ENCODE results near the gene LRRK1. TPM values are rescaled to one million over a fixed set of nuclear protein-coding genes. Genes with fewer than 3 reads are reported as not detected.

The LRRK1 gene
- polyA plus RNA-seq, 1 of the 3 experiments (the other 2 are of a cell fraction) = 6.9 TPM

GRCh38 chr15:100929641-100930042 lies 10.5 kb downstream of the LRRK1 start:
- no peak overlapping the region for H2AFZ ChIP-seq (ENCODE audit: low read depth)
- H3K9ac ChIP-seq = no peak overlapping the region
- ChIA-PET POLR2A (no interaction called here), CTCF (interaction anchor here (0.6 to 5.3 kb wide), 4 partner anchors 11 to 78 kb away, joined by 3 to 33 read pairs (median 18); partner anchors contain the start of gene LRRK1)
- no peaks in the 10 kb centered on the region for H3F3A ChIP-seq (replicated peaks; ENCODE audit: insufficient read depth)
- peak overlapping the region in 1 of 2 experiments; percentile 43; a peak in 1 of 4 replicates for H3K27ac ChIP-seq (ENCODE audit: low read depth in 2 of 2, low read length in 1 of 2)
- peaks cover 0 to 15% of the 10 kb centered on the region in 2 experiments for H3K36me3 ChIP-seq (replicated peaks in 1 of 2; ENCODE audit: control insufficient read depth in 1 of 2, insufficient read depth in 2 of 2, low read length in 1 of 2)
- TF ChIP-seq SMC3 (IDR thresholded peaks at IDR 0.05; ENCODE audit: low read depth, low read length) = no peak
- no peak for TF ChIP-seq PBX3 (IDR thresholded peaks at IDR 0.05)
- TF ChIP-seq TEAD4 (IDR thresholded peaks at IDR 0.05; ENCODE audit: borderline replicate concordance, insufficient read depth) = no peak
- no peak for TF ChIP-seq FOXM1 (IDR thresholded peaks at IDR 0.05; ENCODE audit: low read depth)
- TF ChIP-seq REST (IDR thresholded peaks at IDR 0.05; ENCODE audit: low read depth, low read length) = no peak
- TF ChIP-seq FOXJ3 (CRISPR knock-in tag; IDR thresholded peaks at IDR 0.05) = no peak
- no peak for TF ChIP-seq EZH2phosphoT487 (IDR thresholded peaks at IDR 0.05; ENCODE audit: borderline replicate concordance, low read depth)
- no peaks in the 10 kb centered on the region for H3K27me3 ChIP-seq (ENCODE audit: insufficient read depth)
- H3K79me2 ChIP-seq (ENCODE audit: insufficient read depth) = no peaks in the 10 kb centered on the region
- no peaks in the 10 kb centered on the region for H4K20me1 ChIP-seq (ENCODE audit: insufficient read depth)
- 82% methylated on average over 5 of the region's 6 CpGs for WGBS (ENCODE audit: low lambda C conversion rate)
- no peaks in the 10 kb centered on the region for H3K9me2 ChIP-seq
- no peak overlapping the region for H3K4me3 ChIP-seq (ENCODE audit: low read depth in 2 of 2, low read length in 1 of 2)
- H3K4me2 ChIP-seq = no peak overlapping the region
- no peak for DNase-seq
- peaks cover 0 to 10% of the 10 kb centered on the region in 2 experiments; a peak in 2 of 4 replicates for H3K4me1 ChIP-seq (ENCODE audit: control insufficient read depth in 1 of 2, insufficient read depth in 2 of 2, low read depth in 1 of 2, low read length in 1 of 2)
- no peaks in the 10 kb centered on the region for H3K9me3 ChIP-seq

- no peaks in the 10 kb centered on the region for H3K9me3 ChIP-seq
- H3K36me3 ChIP-seq (replicated peaks in 1 of 2; ENCODE audit: control insufficient read depth in 1 of 2, insufficient read depth in 2 of 2, low read length in 1 of 2) = peaks cover 0 to 8% of the 10 kb centered on the region in 2 experiments
- H3K9ac ChIP-seq = no peak overlapping the region
- WGBS (ENCODE audit: low lambda C conversion rate) = 98% methylated on average over 4 of the region's 4 CpGs
- no peak overlapping the region for H3K27ac ChIP-seq (ENCODE audit: low read depth in 2 of 2, low read length in 1 of 2)
- ChIA-PET POLR2A (no interaction called here), CTCF (interaction anchor here (5.1 to 5.3 kb wide), 2 partner anchors 12 to 77 kb away, joined by 33 read pairs; partner anchors contain the start of gene LRRK1)
- TF ChIP-seq GABPA (IDR thresholded peaks at IDR 0.05; ENCODE audit: low read depth) = no peak
- H3F3A ChIP-seq (replicated peaks; ENCODE audit: insufficient read depth) = no peaks in the 10 kb centered on the region
- no peak overlapping the region for H2AFZ ChIP-seq (ENCODE audit: low read depth)
- no peak for DNase-seq
- no peaks in the 10 kb centered on the region for H3K79me2 ChIP-seq (ENCODE audit: insufficient read depth)
- no peaks in the 10 kb centered on the region for H4K20me1 ChIP-seq (ENCODE audit: insufficient read depth)
- H3K4me1 ChIP-seq (ENCODE audit: control insufficient read depth in 1 of 2, insufficient read depth in 2 of 2, low read depth in 1 of 2, low read length in 1 of 2) = peaks cover 0 to 10% of the 10 kb centered on the region in 2 experiments; a peak in 2 of 4 replicates
- no peaks in the 10 kb centered on the region for H3K27me3 ChIP-seq (ENCODE audit: insufficient read depth)
- no peaks in the 10 kb centered on the region for H3K9me2 ChIP-seq
- no peak overlapping the region for H3K4me2 ChIP-seq
- no peak overlapping the region for H3K4me3 ChIP-seq (ENCODE audit: low read depth in 2 of 2, low read length in 1 of 2)
Observed at GRCh38 chr15:100930306-100930848, 11.2 kb downstream of the LRRK1 start.
